Aortic smooth muscle cell (primary cell): ENCODE measurements around the gene LIN9. TPM values are rescaled to one million over a fixed set of nuclear protein-coding genes. Genes with fewer than 3 reads are reported as not detected.

Experiments
- total RNA-seq: library from RNA; depleted of rRNA; stranded (reverse); fragments of >200 nt; gene quantifications from 2 replicates; pipeline ENCODE4 v1.2.3, GENCODE V29; 2014

The LIN9 gene, protein sequence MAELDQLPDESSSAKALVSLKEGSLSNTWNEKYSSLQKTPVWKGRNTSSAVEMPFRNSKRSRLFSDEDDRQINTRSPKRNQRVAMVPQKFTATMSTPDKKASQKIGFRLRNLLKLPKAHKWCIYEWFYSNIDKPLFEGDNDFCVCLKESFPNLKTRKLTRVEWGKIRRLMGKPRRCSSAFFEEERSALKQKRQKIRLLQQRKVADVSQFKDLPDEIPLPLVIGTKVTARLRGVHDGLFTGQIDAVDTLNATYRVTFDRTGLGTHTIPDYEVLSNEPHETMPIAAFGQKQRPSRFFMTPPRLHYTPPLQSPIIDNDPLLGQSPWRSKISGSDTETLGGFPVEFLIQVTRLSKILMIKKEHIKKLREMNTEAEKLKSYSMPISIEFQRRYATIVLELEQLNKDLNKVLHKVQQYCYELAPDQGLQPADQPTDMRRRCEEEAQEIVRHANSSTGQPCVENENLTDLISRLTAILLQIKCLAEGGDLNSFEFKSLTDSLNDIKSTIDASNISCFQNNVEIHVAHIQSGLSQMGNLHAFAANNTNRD
- 2.9 and 3.7 TPM in 2 replicates for total RNA-seq

DNA sequence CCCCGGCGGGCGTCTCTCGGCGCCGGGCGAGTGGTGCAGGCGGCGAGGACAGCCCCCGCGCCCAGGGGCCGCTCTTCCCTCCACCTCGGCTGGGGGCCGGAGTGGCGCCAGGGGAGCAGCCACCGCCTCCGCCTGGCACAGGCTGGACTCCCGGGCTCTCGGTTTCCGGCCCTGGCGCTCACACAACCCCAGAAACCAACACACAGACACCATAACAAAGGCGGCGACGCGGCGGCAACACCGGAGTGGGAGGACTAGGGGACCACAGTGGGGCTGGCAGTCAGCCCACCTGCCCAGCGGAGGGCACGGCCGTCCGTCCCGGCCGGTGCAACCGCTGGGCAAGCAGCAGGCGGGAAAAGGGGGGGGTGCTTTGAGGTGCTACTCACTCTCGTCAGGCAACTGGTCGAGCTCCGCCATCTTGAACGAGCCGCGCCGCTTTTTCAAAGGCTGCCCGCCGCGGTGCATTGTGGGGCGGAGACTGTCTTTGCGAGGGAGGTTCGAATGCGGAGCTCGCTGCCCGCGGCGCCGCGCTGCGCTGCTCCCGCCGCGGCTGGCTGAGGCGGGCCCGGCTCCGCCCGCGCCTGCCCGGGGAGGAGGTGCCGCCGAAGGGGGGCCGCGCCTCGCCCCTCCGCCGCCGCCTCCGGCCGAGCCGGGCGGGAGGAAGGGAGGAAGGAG is at the start of gene LIN9:
TSS of gene LIN9 (minus strand) at position 442 of the 675 bp plus-strand sequence. CDS start at position 417, 25 bp downstream.

DNA sequence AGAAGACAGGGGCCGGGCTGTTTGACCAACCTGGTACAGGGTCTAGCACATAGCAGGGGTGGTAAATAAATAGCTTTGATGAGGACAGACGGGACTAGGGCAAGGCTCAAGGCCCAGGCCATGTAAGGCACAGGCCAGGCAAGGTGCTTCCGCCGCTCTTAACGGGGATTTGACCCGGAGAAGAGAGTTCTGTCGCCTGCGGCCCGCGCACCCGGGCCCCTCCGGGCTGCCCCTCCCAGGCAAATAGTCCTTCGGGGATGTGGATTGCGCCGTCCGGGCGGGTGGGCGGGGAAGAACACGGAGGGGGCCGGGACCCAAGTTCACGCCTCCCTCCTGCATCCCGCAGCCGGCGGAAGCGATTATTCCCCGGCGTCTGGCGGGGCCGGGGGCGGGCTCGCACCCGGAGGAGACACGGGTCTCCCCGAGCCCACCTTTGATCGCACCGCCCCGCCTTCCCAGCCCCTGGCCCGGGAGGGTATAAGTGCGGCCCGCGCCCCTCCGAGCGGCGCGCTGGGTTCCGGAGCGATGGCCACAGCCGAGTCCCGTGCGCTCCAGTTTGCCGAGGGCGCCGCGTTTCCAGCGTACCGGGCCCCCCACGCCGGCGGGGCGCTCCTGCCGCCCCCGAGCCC is 85.7 kb downstream of the LIN9 start, which contains the start of gene MIXL1:
TSS of gene MIXL1 (plus strand) at position 508 of the 629 bp plus-strand sequence. CDS start at position 526, 18 bp downstream.

DNA sequence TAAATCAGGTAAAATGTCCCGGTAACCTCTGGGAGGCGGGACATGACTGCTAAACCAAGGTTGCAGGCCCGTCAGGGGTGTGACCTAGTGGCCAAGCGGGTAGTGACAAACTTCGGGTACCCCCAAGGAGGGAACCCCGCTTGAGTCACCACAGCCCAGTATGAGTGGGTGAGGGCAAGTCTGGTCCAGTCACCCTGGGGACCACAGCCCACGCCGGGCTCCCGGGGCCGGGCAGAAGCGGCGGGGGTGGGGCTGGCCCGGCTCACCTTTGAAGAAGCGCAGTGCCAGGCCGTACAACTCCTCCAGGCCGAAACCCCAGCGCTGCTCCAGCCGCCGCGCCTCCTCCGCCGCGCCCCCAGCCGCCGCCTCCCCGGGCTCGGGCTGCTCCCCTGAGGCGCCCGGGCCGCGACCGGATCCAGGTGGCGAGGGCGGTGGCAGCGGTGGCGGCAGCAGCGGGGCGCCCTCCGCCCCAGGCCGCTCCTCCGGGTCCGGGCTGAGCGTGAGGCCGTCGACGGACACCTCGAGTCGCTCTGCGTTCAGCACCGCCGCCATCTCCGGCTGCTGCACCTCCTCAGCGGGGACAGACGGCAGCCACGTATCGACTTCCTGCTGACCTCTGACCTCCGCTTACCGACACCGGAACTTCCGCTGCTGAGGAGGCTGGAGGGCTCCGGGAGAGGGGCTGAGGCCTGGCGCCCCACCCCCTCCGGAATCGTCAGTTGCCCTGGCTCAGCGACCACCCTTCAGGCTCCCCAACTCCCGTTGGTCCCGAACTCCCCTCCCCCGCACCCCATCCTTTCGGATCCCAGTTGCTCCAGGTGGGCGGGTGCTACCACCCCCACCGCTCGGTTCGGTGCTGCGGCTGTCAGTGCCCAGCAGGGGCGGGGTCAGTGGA is 122.6 kb downstream of the LIN9 start, which contains the start of gene ACBD3:
TSS of gene ACBD3 (minus strand) at position 618 of the 895 bp plus-strand sequence. CDS start at position 552, 66 bp downstream.

Other genes with a start within 250 kb of the LIN9 start
- 91.9 and 125 TPM in 2 replicates for gene H3-3A, start 246.4 kb downstream of the LIN9 start, total RNA-seq
- 74.2 and 74.4 TPM in 2 replicates for gene ACBD3, start 122.4 kb downstream of the LIN9 start, total RNA-seq
- not detected in 2 replicates for gene MIXL1, start 85.5 kb downstream of the LIN9 start, total RNA-seq
- 49.8 and 70.8 TPM in 2 replicates for gene PARP1, start 98.9 kb upstream of the LIN9 start, total RNA-seq
- not detected in 2 replicates for gene STUM, start 239.6 kb upstream of the LIN9 start, total RNA-seq